SU-DHL-6 (cell line): ENCODE measurements around the gene GPR65.

Source experiments
- CTCF ChIP-seq: fragments of 200-600 bp; sonication (generic); IDR thresholded peaks from one replicate; pipeline ENCODE4 v1.5.1; 2017; ENCODE audit warnings: antibody characterized with exemption, mild to moderate bottlenecking, low read length, moderate library complexity; ENCODE audit not compliant: insufficient read depth, poor library complexity, severe bottlenecking
- EZH2phosphoT487 ChIP-seq: fragments of 200-600 bp; sonication (generic), shearing (Covaris generic); conservative IDR thresholded peaks from 2 replicates; pipeline ENCODE4 v1.6.1; 2018; ENCODE audit warnings: mild to moderate bottlenecking, antibody characterized with exemption, low read length, moderate library complexity, mixed read lengths

- TF ChIP-seq CTCF (no peak), EZH2phosphoT487 (no peak)
These were observed 29.3 kb upstream of the GPR65 start for GRCh38 chr14:87975636-87976035.
